ENCODE data around the gene CCDC69. TPM values are rescaled to one million over a fixed set of nuclear protein-coding genes. Genes with fewer than 3 reads are reported as not detected.

Gene CCDC69
- total RNA-seq, 1 donor: 3.0 TPM

- no peak for DNase-seq (ENCODE audit: low read depth)
- H3K4me3 ChIP-seq (ENCODE audit: low read depth, low read length): no peak overlapping the region
- no peak for TF ChIP-seq CTCF (IDR thresholded peaks at IDR 0.05; ENCODE audit: insufficient read depth, low read depth, low read length)
Measured at GRCh38 chr5:151184316-151185042, 39.4 kb downstream of the CCDC69 start.

GRCh38 chr5:151183456-151184245 is 40.2 kb downstream of the CCDC69 start:
- peak; percentile 14 for DNase-seq (ENCODE audit: low read depth)
- H3K4me3 ChIP-seq (ENCODE audit: low read depth, low read length): no peak overlapping the region
- TF ChIP-seq CTCF (IDR thresholded peaks at IDR 0.05; ENCODE audit: insufficient read depth, low read depth, low read length): no peak

- no peak for DNase-seq (ENCODE audit: low read depth)
- no peak overlapping the region for H3K4me3 ChIP-seq (ENCODE audit: low read depth, low read length)
- no peak for TF ChIP-seq CTCF (IDR thresholded peaks at IDR 0.05; ENCODE audit: insufficient read depth, low read depth, low read length)
Measured at GRCh38 chr5:151182976-151183375, 40.9 kb downstream of the CCDC69 start.

- H3K4me3 ChIP-seq (ENCODE audit: low read depth, low read length): no peak overlapping the region
- TF ChIP-seq CTCF (IDR thresholded peaks at IDR 0.05; ENCODE audit: insufficient read depth, low read depth, low read length): no peak
- no peak for DNase-seq (ENCODE audit: low read depth)
Measured at GRCh38 chr5:151182524-151182900, 41.4 kb downstream of the CCDC69 start.

- TF ChIP-seq CTCF (IDR thresholded peaks at IDR 0.05; ENCODE audit: insufficient read depth, low read depth, low read length): no peak
- no peak overlapping the region for H3K4me3 ChIP-seq (ENCODE audit: low read depth, low read length)
- no peak for DNase-seq (ENCODE audit: low read depth)
Measured at GRCh38 chr5:151181818-151182523, 41.9 kb downstream of the CCDC69 start.

GRCh38 chr5:151180291-151180690 is 43.6 kb downstream of the CCDC69 start:
- no peak for TF ChIP-seq CTCF (IDR thresholded peaks at IDR 0.05; ENCODE audit: insufficient read depth, low read depth, low read length)
- no peak overlapping the region for H3K4me3 ChIP-seq (ENCODE audit: low read depth, low read length)
- no peak for DNase-seq (ENCODE audit: low read depth)

Data from fibroblast of villous mesenchyme (primary cell).